GM12872 (cell line): ENCODE measurements around the gene EIF5B.

Experiments
- CTCF ChIP-seq: IDR thresholded peaks from 3 replicates; pipeline ENCODE4 v1.5.1; 2011; ENCODE audit warnings: low read depth, mild to moderate bottlenecking, low read length, moderate library complexity; ENCODE audit not compliant: insufficient read depth

Gene EIF5B

GRCh38 chr2:99335911-99336803 is 1.0 kb upstream of the EIF5B start, which contains the start of gene TXNDC9:
Gene TXNDC9, minus strand, starts transcription at chr2:99336333. Its CDS starts 3,123 bp downstream, at chr2:99333210.
- TF ChIP-seq CTCF, result no peak

DNA sequence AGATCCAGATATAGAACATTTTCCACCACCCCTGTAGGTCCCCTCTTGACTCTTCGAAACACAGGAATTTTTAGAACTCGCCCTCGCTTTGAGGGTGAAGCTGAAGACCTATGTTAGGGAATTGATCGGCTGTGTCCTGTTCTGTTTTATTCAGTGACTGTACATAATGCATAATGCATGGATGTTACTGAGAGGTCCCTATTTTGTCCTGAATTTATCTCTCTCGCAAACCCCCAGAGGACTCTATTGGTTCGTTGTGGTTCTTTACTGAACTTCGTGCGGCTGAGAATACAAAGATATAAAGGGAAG is 431 bp upstream of the EIF5B start:
- no peak for TF ChIP-seq CTCF

DNA sequence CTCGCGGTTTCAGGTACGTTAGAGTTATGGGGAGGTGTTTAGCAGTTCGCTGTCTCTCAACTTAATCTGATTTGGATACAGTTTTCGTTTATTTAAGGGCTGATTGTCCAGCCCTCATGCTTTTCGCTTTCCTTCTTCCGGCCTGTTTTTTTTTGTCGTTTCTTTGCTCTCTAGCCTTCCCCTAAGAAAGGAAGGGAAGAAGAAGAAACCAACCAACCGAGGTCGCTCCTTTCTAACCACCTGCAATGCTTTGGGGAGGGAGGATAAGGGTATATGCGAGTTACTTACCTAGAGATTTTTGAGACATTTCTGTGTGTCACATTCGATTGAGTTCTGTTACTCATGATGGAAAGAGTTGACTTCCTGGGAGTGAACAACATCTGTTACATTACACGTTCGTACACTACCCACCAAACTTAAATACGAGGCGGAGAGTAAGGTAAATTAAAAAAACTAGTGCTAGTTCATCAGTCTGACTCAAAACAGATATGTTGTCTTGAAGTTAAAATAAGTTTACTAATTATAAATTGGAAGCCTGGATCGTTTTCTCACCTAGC is 918 bp downstream of the EIF5B start:
- no peak for TF ChIP-seq CTCF

DNA sequence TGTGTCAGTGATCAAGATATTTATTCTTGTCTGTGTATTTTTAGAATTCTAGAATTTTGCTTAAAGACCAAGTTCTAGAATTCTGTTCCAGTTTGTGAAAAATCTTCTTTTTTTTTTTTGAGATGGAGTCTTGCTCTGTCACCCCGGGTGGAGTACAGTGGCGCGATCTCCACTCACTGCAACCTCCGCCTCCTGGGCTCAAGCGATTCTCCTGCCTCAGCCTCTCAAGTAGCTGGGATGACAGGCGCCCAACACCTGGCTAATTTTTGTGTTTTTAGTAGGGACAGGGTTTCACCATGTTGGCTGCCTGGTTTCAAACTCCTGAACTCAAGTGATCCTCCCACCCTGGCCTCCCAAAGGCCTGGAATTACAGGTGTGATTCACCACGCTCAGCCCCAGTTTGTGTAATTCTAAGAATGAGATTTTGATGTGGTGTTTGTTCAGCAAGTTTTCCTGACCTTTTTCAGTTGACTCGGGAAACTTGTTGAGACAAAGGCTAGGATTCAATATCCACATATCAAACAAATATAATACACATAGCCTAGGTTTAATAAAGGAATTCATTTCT is 3.6 kb downstream of the EIF5B start:
- TF ChIP-seq CTCF, result no peak

DNA sequence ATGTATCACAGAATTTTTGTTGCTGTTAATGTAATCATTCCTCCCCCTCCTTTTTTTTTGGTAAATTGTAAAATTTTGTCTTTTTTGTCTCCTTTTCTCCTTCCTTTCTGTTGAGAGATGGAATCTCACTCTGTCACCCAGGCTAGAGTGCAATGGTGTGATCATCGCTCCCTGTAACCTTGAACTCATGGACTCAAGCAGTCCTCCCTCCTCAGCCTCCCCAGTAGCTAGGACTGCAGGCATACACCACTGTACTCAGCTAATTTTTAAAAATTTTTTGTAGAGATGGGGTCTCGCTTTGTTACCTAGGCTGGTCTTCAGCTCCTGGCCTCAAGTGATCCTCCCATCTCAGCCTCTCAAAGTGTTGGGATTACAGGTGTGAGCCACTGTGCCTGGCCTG is 5.3 kb downstream of the EIF5B start:
- TF ChIP-seq CTCF, result no peak

DNA sequence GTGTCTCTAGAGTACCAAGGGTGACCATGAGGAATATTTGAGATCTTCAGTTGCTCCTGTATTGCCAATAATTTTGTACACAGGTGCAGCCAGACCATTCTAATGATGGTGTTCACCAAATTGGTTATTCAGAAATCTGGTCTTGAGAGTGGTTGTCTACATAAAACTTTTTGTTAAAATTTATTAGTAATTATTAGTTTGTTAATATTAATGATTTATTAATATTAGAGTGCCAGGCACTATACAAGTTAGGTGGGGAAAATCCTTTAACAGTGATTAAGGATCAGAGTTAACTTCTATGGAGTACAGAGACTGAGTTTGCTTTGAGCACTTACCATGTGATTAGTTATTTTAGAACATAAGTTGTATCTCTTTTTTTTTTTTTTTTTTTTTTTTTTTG is 9.0 kb downstream of the EIF5B start:
- no peak for TF ChIP-seq CTCF

GRCh38 chr2:99348173-99348572 is 11.0 kb downstream of the EIF5B start:
- TF ChIP-seq CTCF, result no peak
